Amniotic stem cell (primary cell): Measurements from ENCODE around the gene CDYL.

ENCODE experiments used
- DNase-seq: peaks from one replicate; lab custom pipeline; 2025; lab: John Stamatoyannopoulos, UW

CDYL gene

GRCh38 chr6:4774715-4775493 is 1.3 kb upstream of the CDYL start:
- DNase-seq, result no peak

DNA sequence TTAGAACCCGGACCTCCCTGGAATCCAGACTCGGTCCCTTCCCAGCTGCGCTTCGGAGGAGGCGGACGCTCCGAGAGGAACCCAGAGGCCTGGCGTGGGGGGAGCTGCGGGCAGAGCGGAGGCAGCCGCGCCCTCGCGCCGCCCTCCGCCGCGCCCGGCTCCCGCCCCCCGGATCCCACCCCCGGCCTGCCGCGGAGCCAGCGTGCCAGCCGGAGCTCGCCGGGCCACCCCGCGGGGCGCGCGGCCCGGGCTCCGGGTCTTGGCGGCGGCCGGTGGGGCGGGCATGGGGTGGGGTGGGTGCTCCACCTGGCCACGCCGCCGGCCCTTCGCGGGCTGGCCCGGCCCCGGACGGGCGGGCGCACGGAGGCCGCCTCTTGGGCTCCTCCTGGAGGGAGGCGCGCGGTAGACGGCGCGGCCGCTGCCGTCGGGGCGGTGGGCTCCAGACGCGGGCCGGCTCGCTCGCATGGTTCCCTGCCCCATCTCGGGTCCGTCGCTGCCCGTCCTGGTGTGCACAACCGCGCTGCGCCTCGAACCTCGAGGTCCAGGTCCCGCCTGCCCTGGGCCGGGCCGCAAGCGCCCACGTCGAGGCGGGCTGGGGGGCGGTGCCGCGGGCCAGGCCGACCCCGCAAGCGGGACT is 592 bp upstream of the CDYL start:
- peak; percentile 50 for DNase-seq

DNA sequence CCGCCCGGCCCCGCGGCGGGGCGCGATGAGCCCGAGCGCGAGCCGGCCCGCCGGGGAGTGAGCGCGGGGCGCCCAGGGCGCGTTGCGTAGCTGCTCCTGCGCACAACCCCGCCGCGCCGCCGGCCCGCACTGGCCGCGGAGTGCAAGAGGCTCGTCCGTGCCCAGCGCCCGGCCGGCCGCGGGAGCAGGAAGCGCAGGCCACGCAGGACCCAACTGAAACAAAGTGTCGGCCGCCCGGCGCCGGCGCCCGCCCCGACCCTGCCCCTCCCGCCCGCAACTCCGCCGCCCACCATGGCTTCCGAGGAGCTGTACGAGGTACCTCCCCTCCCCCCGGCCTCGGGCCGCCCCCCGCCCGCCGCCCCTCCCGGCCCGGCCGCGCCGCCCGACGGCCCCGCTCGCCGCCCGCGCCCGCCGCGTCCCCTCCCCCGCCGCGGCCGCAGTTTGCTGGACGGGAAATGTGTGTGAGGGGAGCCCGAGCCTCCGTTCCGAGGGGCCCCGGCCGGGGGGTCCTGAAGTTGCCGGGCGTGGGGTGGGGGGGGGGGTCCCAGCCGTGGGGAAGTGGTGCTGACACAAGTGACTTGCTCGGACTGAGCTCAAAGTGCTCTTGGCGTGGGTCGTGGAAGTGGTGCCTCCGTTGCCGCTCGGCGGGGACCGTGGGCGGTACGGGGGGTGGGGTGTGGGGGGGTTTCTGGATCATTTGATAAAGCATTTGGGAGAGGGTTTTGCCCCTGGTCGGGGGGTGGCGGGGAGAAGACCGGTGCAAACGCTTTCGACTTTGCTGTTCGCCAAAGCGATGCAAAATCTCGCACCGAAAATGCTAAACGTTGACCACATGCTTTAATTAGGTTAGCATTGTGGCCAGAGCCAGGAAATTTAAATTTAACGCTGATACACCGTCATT is 539 bp downstream of the CDYL start:
- no peak for DNase-seq

- DNase-seq, result no peak
Observed at GRCh38 chr6:4777394-4777935, 1.3 kb downstream of the CDYL start.

DNA sequence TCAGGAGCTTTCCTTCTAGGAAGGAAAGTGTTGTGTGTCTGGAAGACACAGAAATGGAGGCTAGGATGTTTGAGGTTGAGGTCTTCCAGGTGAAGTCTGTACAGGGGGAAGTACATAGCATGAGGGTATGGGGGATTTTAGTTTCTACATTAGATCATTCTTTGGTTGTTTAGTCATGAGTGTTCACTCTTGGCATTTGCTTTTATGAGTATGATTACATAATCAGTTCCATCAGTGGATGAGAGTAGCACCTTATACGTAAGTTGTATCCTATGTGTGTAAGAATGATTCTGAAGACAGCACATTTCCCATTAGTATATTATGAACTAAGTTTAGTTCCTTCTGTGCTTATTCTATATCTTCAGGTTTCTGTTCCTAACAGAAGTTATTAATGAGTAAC is 1.9 kb downstream of the CDYL start:
- DNase-seq, result no peak

- DNase-seq, result no peak
Observed at GRCh38 chr6:4780360-4780812, 4.2 kb downstream of the CDYL start.

DNA sequence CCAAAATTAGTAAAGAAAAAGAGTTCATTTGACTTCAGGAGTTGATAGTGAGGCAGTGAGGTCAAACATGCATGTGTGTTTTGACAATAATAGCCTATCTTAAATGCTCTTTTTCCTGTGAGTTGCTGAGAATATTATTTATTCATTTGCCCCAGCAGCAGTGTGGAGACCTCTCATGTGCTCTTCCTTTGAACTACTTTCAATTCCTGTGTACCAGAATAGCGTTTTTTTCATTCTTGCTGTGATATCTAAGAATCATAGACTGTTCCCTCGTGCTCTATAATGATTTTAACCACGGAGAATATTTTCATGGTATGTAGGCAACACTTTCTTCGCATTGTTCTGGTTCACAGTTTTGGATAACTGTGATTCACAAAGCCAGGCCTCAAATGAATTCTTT is 5.2 kb downstream of the CDYL start:
- DNase-seq, result no peak

- no peak for DNase-seq
Observed at GRCh38 chr6:4781967-4782575, 5.9 kb downstream of the CDYL start.

DNA sequence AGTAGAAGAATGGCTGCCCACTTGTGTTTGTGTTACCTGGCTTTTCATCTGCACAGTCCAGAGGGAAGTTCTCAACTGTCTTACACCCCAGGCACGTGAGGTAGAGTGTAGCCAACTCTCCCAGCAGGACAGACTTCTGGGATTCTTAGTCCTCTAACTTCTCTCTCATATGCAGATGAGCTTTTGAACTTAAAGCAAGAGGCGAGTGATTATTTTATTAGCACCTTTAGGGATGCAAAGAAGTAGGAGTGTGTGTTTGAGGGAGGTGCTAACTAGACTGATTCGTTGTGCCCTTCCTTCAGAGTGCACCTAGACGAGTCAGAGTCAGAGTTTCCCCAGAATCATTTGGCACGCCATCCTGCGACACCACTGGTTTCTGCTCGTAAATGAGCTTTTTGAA is 10.8 kb downstream of the CDYL start:
- DNase-seq, result no peak

DNA sequence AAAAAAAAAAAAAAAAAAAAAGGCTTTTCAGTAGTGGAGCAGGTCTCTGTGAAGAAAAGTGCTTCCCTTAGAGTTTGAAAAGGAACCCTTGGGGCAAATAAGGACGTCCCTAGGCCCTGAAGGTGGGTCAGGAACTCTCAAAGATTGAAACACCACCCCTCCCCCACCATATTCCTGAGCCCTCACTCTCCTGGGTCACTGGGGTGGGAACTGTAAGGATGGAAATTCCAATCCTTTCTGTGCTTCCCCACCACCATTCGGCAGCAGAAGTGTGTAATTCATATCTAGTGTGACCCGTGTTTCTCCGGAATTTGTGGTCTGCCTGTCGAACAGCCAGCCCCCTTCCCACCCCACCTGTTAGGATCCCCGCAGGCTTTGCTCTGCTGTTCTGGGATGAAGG is 12.3 kb downstream of the CDYL start:
- DNase-seq, result no peak

DNA sequence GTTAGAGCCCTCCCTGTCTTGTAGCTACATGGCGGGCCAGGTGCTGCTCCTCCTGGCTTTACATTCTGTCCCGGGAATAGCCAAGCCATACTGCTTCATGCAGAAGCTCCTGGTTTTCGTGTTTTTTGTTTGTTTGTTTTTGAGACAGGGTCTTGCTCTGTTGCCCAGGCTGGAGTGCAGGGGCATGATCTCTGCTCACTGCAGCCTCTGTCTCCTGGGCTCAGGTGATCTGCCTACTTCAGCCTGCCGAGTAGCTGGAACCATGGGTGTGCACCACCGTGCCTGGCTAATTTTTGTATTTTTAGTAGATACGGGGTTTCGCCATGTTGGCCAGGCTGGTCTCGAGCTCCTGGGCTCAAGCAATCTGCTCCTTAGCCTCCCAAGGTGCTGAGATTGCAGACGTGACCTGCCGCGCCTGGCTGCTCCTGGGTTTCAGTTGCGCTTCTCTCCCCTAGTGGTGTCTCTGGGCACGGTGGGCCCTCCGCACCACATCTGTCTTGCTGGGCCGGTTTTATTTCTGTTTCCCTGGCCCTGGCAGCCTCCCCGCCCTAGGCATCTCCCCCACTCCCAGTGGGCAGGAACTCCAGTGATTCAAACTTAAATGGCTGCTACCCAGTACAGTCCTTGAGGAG is 12.9 kb downstream of the CDYL start:
- DNase-seq, result no peak

- no peak for DNase-seq
Observed at GRCh38 chr6:4790158-4790899, 14.1 kb downstream of the CDYL start.

DNA sequence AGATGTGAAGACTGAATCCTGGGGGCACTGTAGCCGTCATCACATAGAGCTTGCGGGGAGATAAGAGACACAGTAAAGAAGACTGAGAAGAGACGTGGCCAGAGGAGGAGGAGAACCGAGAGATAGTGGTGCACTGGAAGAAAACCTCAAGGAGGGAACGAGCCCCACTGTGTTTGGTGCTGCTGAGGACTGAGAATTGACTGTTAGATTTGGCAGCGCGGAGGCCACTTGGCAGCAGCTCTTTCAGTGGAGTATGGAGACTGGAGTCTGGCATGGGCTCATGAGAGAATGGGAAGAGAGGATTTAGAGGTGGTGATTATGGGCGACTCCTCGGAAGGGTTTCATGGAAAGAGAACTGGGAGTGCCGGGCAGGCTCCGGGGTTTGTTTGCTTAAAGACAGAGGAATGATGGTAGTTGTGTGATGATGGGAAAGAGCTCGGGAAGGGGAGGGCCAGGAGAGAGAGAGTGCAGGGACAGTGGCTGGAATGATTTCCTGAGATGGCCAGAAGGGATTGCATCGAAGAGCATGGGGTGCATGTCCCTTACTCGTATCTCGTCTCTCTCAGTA is 18.0 kb downstream of the CDYL start:
- no peak for DNase-seq

GRCh38 chr6:4797587-4797986 is 21.4 kb downstream of the CDYL start:
- DNase-seq, result no peak

DNA sequence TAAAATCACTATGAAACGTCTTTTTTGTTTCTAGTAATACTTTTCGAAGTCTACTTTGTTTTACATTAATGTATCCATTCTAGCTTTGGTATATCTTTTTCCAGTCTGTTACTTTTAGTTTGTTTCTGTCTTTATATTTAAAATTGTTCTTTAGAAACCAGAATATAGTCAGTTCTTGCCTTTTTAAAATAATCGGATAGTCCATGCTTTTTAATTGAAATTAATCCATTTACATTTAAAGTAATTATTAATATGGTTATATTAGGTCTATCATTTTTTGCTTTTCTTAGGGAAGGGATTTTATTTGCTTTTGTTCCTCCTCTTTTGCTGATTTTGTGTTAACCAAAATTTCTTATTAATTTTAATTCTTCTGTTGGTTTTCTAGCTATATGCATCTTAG is 23.7 kb downstream of the CDYL start:
- DNase-seq, result no peak

DNA sequence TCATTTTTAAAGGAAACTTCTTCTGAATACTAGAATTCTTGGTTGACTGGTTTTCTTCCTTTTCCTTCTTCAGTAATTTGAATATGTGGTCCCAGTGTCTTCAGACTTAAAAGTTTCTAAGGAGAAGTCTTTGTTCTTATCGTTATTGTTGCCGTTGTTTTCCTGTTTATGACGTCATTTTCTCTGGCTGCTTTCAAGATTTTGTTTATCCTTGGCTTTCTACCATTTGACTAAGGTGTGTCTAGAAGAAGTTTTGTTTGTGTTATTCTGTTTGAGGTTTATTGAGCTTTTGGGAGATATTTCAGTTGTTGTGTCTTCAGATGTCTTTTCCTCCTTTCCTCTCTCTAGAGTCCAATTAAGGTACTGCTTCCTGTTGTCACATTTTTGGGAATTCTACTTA is 24.5 kb downstream of the CDYL start:
- no peak for DNase-seq

- DNase-seq, result no peak
Observed at GRCh38 chr6:4801491-4802110, 25.4 kb downstream of the CDYL start.

DNA sequence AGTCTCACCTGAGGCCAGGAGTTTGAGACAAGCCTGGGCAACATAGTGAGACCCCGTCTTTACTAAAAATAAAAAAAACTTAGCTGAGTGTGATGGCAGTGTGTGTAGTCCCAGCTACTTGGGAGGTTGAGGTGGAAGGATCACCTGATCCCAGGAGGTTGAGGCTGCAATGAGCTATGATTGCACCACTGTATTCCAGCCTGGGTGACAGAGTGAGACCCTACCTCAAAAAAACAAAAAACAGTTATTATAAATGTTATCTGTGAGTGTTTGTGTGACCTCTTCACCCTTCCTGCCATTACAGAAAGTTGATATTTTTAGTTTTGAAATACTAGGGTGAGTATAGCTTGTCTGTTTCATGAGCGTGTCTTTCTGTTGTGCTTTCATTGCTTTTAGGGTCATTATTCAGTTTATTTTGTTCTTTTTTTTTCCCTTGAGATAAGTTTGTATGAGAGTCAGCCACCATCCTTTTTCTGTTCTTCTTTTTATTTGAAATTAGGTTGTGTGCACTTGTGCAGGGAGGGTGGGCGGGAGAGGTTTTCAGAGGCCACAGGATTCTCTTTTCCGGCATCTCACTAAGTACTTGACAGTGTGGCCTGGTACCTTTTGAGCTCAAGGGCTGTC is 26.2 kb downstream of the CDYL start:
- DNase-seq, result no peak

GRCh38 chr6:4803343-4803744 is 27.1 kb downstream of the CDYL start:
- no peak for DNase-seq

GRCh38 chr6:4804095-4804494 is 27.9 kb downstream of the CDYL start:
- no peak for DNase-seq
